Myometrial cell (primary cell): ENCODE measurements around the gene MKX. TPM values are rescaled to one million over a fixed set of nuclear protein-coding genes. Genes with fewer than 3 reads are reported as not detected.

ENCODE experiments used
- total RNA-seq: library from RNA; depleted of rRNA; stranded (reverse); fragments of >200 nt; gene quantifications from 2 replicates; pipeline ENCODE4 v1.2.3, GENCODE V29; 2015

MKX gene, protein sequence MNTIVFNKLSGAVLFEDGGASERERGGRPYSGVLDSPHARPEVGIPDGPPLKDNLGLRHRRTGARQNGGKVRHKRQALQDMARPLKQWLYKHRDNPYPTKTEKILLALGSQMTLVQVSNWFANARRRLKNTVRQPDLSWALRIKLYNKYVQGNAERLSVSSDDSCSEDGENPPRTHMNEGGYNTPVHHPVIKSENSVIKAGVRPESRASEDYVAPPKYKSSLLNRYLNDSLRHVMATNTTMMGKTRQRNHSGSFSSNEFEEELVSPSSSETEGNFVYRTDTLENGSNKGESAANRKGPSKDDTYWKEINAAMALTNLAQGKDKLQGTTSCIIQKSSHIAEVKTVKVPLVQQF
- total RNA-seq: 6.7 and 7.5 TPM in 2 replicates

DNA sequence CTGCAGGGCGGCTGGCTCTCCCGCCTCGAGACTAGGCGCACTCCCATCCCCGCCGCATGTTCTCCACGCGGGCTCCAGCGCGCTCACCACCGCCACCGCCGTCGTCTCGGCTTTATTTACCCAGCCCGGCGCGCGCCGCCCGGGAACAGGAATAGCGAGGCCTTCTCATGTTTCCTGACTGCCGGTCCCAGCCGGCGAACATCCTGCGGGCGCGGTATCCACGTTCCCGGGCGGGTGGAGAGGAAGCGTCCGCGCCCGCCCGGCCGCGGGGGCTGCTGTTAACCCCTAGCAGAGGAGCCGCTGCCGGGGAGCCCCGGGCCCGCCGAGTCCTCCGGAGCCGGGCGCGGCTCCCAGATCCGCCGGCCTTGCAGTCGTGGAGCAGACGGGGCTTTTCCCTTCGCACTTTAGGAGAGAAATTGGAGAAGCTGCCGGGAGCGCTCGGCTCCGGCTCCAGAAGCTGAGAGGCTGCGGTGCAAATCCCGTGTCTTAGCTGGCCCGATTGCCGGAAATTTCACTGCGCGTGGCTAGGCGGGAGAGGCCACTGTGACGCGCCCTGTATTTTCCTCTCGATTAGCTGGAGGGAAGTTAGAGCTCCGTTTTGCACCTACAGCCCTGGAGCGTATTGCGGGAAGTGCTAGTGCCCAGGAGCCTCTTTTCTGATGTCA, at the start of gene MKX:
Gene MKX, minus strand, starts transcription at position 88 of the 665 bp plus-strand sequence. CDS start 2,404 bp downstream, outside the sequence.

Other genes with a start within 250 kb of the MKX start
- 30.8 and 36.7 TPM in 2 replicates for gene RAB18, start 241.5 kb downstream of the MKX start, total RNA-seq